Nephron progenitor cell (in vitro differentiated cells): ENCODE measurements around the gene PRIMPOL.

Experiments used
- DNase-seq: peaks from one replicate; pipeline ENCODE4 v3.0.0; 2021
- H3K27ac Mint-ChIP-seq: 2 replicates; pipeline ENCODE4 v1.8.0; 2021; ENCODE audit warnings: mild to moderate bottlenecking, moderate library complexity, mixed read lengths
- H3K27me3 Mint-ChIP-seq: 2 replicates; pipeline ENCODE4 v1.8.0; 2021; ENCODE audit warnings: mild to moderate bottlenecking, low read depth, mixed read lengths; ENCODE audit not compliant: poor library complexity
- H3K36me3 Mint-ChIP-seq: 2 replicates; pipeline ENCODE4 v1.8.0; 2021; ENCODE audit warnings: low read depth, mixed read lengths
- H3K4me1 Mint-ChIP-seq: 2 replicates; pipeline ENCODE4 v1.8.0; 2021; ENCODE audit warnings: mixed read lengths
- H3K4me3 Mint-ChIP-seq: 2 replicates; pipeline ENCODE4 v1.8.0; 2021; ENCODE audit warnings: mild to moderate bottlenecking, moderate library complexity, mixed read lengths
- H3K9me3 Mint-ChIP-seq: 2 replicates; pipeline ENCODE4 v1.8.0; 2021; ENCODE audit warnings: mild to moderate bottlenecking, moderate library complexity, mixed read lengths
- TF ChIP-seq, protein P1 (sequence below): fragments of 200-600 bp; sonication (generic); IDR thresholded peaks from 2 replicates; pipeline ENCODE4 v1.5.0; 2021; ENCODE audit warnings: antibody characterized with exemption

The PRIMPOL gene

DNA sequence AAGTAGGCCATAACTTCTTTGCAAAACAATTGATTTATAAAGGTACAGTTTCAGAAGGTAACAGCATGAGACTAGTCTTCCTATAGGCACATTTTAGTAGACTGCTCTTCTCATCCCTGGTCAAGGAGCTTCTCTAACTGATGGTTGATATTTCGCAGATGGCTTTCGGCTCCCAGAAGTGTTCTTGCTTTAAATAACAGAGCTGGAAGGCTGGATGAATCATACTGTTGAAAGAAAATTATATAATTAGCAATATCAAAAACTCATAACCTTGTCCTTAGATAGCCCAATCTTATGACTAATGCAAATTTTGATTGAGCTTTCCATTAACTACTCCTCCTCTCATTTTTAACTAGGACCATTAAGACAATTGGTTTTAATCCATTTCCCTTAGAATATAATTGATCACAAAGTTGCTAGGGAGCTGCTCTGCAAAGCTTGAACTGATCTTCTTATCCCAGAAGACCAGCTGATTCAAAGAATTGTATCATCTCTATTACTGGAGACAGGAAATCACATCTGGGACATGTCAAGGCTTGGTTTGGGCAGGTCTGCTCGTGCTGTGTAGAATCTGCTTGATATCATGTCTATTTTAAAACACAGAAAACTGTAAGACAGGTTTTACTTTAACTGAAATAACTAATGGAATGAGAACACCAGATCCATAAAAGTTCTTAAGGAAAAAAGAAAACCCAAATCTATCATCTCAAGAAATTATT, 45.8 kb downstream of the PRIMPOL start:
- TF ChIP-seq, protein P1, sequence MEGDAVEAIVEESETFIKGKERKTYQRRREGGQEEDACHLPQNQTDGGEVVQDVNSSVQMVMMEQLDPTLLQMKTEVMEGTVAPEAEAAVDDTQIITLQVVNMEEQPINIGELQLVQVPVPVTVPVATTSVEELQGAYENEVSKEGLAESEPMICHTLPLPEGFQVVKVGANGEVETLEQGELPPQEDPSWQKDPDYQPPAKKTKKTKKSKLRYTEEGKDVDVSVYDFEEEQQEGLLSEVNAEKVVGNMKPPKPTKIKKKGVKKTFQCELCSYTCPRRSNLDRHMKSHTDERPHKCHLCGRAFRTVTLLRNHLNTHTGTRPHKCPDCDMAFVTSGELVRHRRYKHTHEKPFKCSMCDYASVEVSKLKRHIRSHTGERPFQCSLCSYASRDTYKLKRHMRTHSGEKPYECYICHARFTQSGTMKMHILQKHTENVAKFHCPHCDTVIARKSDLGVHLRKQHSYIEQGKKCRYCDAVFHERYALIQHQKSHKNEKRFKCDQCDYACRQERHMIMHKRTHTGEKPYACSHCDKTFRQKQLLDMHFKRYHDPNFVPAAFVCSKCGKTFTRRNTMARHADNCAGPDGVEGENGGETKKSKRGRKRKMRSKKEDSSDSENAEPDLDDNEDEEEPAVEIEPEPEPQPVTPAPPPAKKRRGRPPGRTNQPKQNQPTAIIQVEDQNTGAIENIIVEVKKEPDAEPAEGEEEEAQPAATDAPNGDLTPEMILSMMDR = no peak
- H3K27ac Mint-ChIP-seq = peak overlapping the region; percentile 68
- H3K4me3 Mint-ChIP-seq = no peak overlapping the region
- no peaks in the 10 kb centered on the region for H3K27me3 Mint-ChIP-seq
- no peaks in the 10 kb centered on the region for H3K4me1 Mint-ChIP-seq
- DNase-seq = no peak
- H3K36me3 Mint-ChIP-seq = peaks cover 57% of the 10 kb centered on the region
- no peaks in the 10 kb centered on the region for H3K9me3 Mint-ChIP-seq

DNA sequence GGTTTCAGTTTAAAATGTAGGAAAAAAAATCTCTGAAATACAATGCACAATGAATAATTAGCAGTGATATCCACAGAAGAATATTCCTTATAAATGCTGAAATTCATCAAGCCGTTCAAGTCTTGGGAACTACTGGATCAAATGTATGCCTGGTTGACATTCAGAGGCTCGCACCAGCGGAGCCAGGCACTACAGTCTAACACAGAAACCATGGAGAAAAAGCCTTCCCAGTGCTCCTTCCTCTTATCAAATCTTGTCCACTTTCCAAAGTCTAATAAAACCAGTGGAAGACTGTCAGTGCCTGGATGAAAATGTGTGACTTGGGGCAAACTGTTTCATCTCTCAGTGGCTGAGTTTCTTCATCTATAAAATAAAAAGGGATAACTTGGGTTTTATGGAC, 48.4 kb downstream of the PRIMPOL start:
- TF ChIP-seq, protein P1 = no peak

DNA sequence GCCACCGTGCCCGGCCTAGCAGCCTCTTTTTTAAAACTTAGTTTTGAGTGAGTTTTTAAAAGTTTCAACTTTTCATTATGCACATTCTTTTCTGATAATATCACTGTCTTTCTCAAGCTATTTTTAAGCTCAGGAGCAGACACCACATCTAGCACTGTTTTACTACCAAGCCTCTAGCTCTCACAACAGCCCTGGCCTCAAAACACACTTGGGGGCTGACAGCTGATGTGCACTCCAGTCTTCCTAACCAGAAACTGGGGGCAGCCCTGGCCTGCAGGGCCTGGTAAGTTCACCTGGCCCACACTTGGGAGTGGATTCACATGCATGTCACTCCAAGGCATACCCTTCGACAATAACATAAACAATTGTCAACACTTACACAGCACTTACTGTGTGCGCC, 50.4 kb downstream of the PRIMPOL start:
- TF ChIP-seq, protein P1 = no peak
- H3K4me1 Mint-ChIP-seq = no peaks in the 10 kb centered on the region
- H3K9me3 Mint-ChIP-seq = no peaks in the 10 kb centered on the region
- DNase-seq = no peak
- H3K36me3 Mint-ChIP-seq = peaks cover 58% of the 10 kb centered on the region
- no peak overlapping the region for H3K27ac Mint-ChIP-seq
- no peaks in the 10 kb centered on the region for H3K27me3 Mint-ChIP-seq
- H3K4me3 Mint-ChIP-seq = no peak overlapping the region

More for the DNA sequence above, 48.4 kb downstream of the PRIMPOL start:
- no peak for DNase-seq
- Mint-ChIP-seq H3K27me3 (no peaks in the 10 kb centered on the region), H3K9me3 (no peaks in the 10 kb centered on the region), H3K27ac (peak overlapping the region; percentile 70), H3K4me1 (no peaks in the 10 kb centered on the region), H3K4me3 (no peak overlapping the region), H3K36me3 (peaks cover 57% of the 10 kb centered on the region)

DNA sequence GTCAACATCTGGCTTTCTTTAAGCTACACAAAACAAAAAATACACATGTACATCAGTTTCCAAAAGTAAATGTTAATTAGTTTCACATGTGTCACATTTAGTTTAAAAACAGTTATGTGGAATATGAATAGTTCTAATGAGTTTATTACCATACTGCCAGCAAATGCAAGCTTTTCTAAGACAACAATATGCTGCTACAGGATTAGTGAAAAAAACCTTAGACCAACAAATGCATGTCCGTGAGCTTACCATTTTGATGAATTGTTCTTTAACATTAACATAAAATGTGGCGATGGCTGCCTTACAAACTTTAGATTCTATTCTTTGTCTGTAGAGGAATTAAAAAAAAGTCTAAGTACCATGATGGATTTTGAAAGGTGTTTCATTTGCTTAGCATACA, 52.6 kb downstream of the PRIMPOL start:
- Mint-ChIP-seq H3K36me3 (peaks cover 68% of the 10 kb centered on the region), H3K9me3 (no peaks in the 10 kb centered on the region), H3K4me3 (no peak overlapping the region), H3K27ac (no peak overlapping the region), H3K27me3 (no peaks in the 10 kb centered on the region), H3K4me1 (no peaks in the 10 kb centered on the region)
- TF ChIP-seq, protein P1 = no peak
- no peak for DNase-seq

DNA sequence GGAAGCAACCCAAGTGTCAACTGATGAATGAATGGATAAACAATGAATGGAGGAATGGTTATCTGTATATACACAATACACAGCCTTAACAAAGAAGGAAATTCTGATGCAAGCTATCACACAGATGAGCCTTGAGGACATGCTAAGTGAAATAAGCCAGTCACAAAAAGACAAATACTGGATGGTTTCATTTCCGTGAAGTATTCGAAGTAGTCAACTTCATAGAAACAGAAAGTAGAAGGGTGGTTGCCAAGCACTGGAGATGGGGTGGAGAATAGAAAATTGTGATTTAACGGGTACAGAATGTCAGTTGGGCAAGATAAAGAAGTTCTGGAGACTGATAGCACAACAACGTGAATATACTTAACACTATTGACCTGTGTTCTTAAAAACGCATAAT, 56.2 kb downstream of the PRIMPOL start:
- no peaks in the 10 kb centered on the region for H3K4me1 Mint-ChIP-seq
- no peak for DNase-seq
- no peak overlapping the region for H3K4me3 Mint-ChIP-seq
- peaks cover 84% of the 10 kb centered on the region for H3K36me3 Mint-ChIP-seq
- H3K27me3 Mint-ChIP-seq = no peaks in the 10 kb centered on the region
- TF ChIP-seq, protein P1 = no peak
- no peak overlapping the region for H3K27ac Mint-ChIP-seq
- no peaks in the 10 kb centered on the region for H3K9me3 Mint-ChIP-seq

DNA sequence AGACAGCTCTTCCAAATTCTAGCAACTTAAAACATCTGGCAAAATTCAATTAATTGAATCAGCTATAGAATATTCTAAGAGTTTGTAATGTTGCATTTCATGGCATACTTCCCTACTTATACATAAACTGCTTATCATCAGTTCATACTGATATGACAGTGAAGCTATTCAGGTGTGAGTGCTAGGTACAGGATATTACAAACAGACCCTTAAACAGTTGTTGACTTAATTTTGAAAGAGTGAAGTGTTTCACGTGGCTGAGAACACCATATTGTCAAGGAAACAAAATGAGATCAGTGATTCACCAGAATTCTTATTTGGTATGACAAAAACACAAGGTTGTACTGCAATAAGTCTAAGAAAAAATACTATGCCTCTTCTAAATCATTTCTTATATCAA, 56.9 kb downstream of the PRIMPOL start:
- H3K27ac Mint-ChIP-seq = no peak overlapping the region
- TF ChIP-seq, protein P1 = no peak
- H3K36me3 Mint-ChIP-seq = peaks cover 83% of the 10 kb centered on the region
- H3K4me1 Mint-ChIP-seq = no peaks in the 10 kb centered on the region
- no peak for DNase-seq
- H3K27me3 Mint-ChIP-seq = no peaks in the 10 kb centered on the region
- no peaks in the 10 kb centered on the region for H3K9me3 Mint-ChIP-seq
- no peak overlapping the region for H3K4me3 Mint-ChIP-seq
